Cerebellar nuclear complex (tissue), 1 donor: ENCODE results near the gene ZNF319.

Source experiments
- DNase-seq, 2 experiments: peaks; one replicate each; lab custom pipeline; 2025; lab: John Stamatoyannopoulos, UW

The ZNF319 gene

GRCh38 chr16:57956270-57956808, 44.1 kb downstream of the ZNF319 start:
- no peak for DNase-seq

- DNase-seq = no peak
Measured at GRCh38 chr16:57955572-57956188, 44.8 kb downstream of the ZNF319 start.

- no peak for DNase-seq
Measured at GRCh38 chr16:57953857-57954256, 46.6 kb downstream of the ZNF319 start.

GRCh38 chr16:57952909-57953308, 47.6 kb downstream of the ZNF319 start:
- no peak for DNase-seq

- no peak for DNase-seq
Measured at GRCh38 chr16:57951204-57951960, 49.1 kb downstream of the ZNF319 start.

GRCh38 chr16:57950382-57950781, 50.1 kb downstream of the ZNF319 start:
- no peak for DNase-seq

GRCh38 chr16:57949595-57950238, 50.8 kb downstream of the ZNF319 start:
- DNase-seq = no peak

- DNase-seq = no peak
Measured at GRCh38 chr16:57949013-57949412, 51.5 kb downstream of the ZNF319 start.

- DNase-seq = no peak
Measured at GRCh38 chr16:57948027-57948426, 52.4 kb downstream of the ZNF319 start.

GRCh38 chr16:57947261-57947660, 53.2 kb downstream of the ZNF319 start:
- DNase-seq = no peak

- DNase-seq = no peak
Measured at GRCh38 chr16:57946181-57946801, 54.2 kb downstream of the ZNF319 start.

- DNase-seq = no peak
Measured at GRCh38 chr16:57945740-57946138, 54.7 kb downstream of the ZNF319 start.

- DNase-seq = no peak
Measured at GRCh38 chr16:57944970-57945739, 55.3 kb downstream of the ZNF319 start.
